ENCODE results near the gene LRP5.

Gene LRP5

GRCh38 chr11:68312117-68312779 is at the start of gene LRP5:
TSS of gene LRP5 (plus strand) at chr11:68312591. CDS start at chr11:68312715, 124 bp downstream.
- DNase-seq (ENCODE audit: low read depth, low spot score) = no peak

GRCh38 chr11:68263444-68264035 is 48.9 kb upstream of the LRP5 start:
- DNase-seq (ENCODE audit: low read depth, low spot score) = no peak

GRCh38 chr11:68264244-68264643 is 48.1 kb upstream of the LRP5 start:
- DNase-seq (ENCODE audit: low read depth, low spot score) = no peak

- DNase-seq (ENCODE audit: low read depth, low spot score) = no peak
Measured at GRCh38 chr11:68264741-68265540, 47.5 kb upstream of the LRP5 start.

DNA sequence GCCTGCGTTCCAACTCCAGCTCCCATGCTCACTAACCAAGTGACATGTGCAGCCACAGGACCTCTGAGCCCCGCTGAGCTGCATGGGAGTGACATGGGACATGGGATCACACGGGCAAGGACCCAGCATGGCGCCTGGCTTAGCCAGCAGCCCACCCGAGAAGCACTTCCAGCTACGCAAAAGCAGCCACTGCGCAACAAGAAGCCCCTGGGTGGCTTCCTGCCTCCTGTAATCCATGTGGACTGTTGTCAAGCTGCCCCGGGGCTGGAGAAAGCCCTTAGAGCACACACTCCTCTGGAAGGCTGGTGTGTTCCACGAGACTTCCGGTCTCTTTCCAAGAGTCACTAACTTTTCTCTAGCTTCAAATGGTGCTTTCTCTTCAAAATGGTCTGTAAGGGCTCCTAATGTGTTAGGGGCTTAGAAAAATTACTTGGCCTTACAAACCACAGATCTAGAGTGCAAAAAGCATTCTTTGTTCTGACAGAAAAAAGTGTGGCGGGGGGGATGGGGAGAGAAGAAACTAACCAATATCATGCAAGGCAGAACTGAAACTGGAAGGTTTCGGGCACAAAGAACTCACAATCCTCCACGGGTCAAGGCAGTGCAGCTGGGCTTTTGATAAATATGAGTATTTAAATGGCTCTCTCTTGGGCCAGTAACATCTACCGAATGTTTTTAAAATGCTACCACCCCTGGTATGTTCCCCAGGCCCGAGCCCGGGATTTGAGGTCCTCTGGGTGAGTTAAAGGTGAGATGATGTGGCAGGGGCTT is 46.1 kb upstream of the LRP5 start:
- DNase-seq (ENCODE audit: low read depth, low spot score) = no peak

- no peak for DNase-seq (ENCODE audit: low read depth, low spot score)
Measured at GRCh38 chr11:68266936-68267880, 45.2 kb upstream of the LRP5 start.

- no peak for DNase-seq (ENCODE audit: low read depth, low spot score)
Measured at GRCh38 chr11:68267881-68268240, 44.5 kb upstream of the LRP5 start.

- DNase-seq (ENCODE audit: low read depth, low spot score) = no peak
Measured at GRCh38 chr11:68269414-68270081, 42.8 kb upstream of the LRP5 start.

GRCh38 chr11:68270196-68271022 is 42.0 kb upstream of the LRP5 start:
- no peak for DNase-seq (ENCODE audit: low read depth, low spot score)

DNA sequence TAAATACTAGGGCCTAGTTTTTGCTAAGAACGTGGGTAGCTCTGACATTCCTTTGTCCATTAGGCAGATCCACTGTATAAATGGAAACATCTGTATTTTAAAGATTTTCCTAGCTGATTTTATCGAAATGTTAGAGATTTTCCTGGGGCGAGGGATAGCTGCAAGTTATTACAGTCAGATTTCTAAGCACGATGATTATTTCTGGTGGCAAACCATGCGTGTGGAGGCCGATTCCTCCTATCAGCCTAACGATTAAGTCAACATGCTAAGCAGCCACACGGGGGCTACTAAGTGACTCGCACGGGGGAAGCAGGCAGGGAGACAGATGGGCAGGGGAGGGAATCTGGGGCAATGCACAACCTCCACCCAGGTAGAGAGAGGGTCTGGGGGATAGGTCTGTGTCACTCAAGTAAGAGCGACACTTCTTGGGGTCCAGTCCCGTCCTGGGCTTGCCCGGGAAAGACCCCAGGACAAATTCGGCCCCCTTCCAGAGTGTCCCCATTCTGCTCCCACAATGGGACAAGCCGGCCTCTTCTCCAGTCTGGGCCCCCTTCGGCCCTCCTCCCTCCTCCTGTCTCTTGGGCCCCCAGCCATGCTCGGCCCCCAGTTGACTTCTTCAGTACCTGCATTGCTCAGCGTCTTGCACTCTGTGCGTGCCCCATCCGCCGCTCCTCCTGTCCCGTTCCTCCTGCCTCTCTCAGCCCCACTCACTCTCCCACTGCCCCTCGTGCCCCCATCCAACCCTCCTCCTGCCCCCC is 41.2 kb upstream of the LRP5 start:
- no peak for DNase-seq (ENCODE audit: low read depth, low spot score)

GRCh38 chr11:68271781-68272608 is 40.4 kb upstream of the LRP5 start, which contains the start of gene C11orf24:
TSS of gene C11orf24 (minus strand) at chr11:68271973. CDS start at chr11:68263767, 8,206 bp downstream.
- peak; percentile 78 for DNase-seq (ENCODE audit: low read depth, low spot score)

GRCh38 chr11:68273026-68273738 is 39.2 kb upstream of the LRP5 start:
- no peak for DNase-seq (ENCODE audit: low read depth, low spot score)

DNA sequence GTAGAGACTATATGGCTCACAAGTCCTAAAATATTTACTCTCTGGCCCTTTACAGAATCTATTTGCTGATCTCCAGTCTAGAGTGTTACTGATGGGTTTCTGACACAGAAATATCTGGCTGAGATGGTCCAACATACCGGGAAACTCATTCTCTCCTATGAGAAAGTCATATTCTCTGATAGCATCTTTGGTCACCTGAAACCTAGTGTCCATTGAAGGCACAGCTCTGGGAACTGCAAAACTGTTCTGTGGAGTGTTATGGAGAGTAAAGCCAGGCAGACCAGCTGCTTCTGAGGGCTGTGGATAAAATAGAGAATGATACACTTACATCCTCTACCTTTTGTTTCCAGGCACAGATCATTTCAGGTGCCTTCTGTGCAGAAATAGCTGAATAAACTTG is 38.1 kb upstream of the LRP5 start:
- DNase-seq (ENCODE audit: low read depth, low spot score) = no peak

DNA sequence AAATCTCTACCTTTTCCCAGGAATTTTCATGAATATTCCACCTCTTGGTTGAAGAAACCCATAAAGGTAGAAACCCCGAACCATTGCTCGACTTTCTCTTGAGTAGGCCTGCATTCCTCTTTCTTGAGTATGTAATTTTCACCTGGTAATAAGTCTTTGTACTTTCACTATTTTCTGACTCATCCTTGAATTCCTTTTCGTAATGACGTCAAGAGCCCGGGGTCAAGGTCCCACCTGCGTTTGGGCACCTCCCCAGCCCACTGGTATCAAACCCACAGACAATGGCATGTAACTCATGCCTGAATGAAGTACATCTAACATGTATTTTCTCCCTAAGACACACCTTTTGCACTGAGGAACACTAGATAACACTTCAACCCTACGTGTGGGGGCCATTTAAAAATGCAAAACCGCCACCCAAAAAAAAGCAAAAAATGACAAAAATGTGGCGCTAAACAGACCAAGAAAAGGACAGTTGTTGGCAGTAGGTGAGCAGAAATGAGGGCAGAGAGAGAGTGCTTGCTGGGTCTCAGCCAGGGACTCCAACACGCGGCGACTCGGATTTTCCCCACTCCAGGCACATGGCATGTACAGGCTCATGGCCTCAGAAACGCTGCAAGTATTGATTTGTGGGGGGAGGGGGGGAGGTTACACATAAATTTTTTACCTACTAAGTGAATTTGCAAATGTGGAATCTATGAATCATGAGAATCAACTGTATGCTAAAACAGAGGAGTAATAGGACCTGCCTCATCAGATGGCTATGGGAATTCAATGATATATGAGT is 36.5 kb upstream of the LRP5 start:
- DNase-seq (ENCODE audit: low read depth, low spot score) = no peak

- no peak for DNase-seq (ENCODE audit: low read depth, low spot score)
Measured at GRCh38 chr11:68276861-68277260, 35.5 kb upstream of the LRP5 start.

- no peak for DNase-seq (ENCODE audit: low read depth, low spot score)
Measured at GRCh38 chr11:68279676-68280075, 32.7 kb upstream of the LRP5 start.

All from brain pericyte (primary cell).